Medulla oblongata (tissue), 1 donor: ENCODE measurements around the gene MRNIP.
"Not testable (repeated sequence)": the region's sequence is repeated elsewhere in the genome, so short reads cannot be mapped to it uniquely, and the experiment has no call there.

ENCODE experiments used
- DNase-seq: peaks from one replicate; pipeline ENCODE4 v3.0.0-alpha.2; 2015; ENCODE audit errors: extremely low spot score

MRNIP gene

DNA sequence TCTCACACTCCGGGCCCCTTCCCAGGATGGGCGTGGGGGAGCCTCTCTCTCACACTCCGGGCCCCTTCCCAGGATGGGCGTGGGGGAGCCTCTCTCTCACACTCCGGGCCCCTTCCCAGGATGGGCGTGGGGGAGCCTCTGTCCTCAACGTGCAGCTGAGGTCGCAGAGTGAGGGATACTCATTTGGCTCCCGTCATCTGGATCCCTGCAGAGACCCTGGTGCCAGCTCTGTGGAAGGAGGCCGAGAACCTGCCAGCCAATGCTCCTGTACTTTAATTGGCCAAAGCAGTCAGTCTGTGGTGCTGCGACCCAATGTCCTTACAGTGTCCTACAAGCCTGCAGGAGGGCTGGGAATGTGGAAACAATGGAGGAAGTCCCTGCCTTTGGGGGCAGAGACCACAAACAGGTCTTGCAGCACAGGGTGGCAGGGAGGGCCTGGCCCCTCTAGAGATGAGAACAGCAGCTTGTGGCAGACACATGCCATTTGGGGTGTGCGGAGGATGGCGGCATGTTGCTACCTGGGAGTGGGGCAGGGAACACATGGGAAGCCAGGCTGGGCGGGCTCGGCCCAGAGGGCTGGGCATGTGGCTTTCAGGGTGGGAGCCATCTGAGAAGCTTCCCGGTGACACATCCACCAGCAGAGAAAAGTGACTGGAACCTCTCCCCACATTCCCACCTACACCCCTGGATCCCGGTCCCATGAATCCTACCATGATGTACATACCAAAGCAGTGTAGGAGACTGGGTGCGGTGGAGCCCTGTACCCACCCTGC is 13.6 kb upstream of the MRNIP start:
- no peak for DNase-seq

DNA sequence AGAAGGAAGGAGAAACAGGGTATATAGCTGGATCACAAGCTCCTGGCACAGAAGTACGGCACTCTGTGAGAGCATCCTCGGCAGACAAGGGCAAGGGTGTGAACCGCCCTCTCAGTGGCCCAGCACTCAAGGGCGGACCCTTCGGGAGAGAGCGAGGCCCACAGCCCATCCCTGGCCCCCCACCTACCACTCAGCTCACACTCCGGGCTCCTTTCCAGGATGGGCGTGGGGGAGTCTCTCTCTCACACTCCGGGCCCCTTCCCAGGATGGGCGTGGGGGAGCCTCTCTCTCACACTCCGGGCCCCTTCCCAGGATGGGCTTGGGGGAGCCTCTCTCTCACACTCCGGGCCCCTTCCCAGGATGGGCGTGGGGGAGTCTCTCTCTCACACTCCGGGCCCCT is 12.9 kb upstream of the MRNIP start:
- not testable (repeated sequence) for DNase-seq

DNA sequence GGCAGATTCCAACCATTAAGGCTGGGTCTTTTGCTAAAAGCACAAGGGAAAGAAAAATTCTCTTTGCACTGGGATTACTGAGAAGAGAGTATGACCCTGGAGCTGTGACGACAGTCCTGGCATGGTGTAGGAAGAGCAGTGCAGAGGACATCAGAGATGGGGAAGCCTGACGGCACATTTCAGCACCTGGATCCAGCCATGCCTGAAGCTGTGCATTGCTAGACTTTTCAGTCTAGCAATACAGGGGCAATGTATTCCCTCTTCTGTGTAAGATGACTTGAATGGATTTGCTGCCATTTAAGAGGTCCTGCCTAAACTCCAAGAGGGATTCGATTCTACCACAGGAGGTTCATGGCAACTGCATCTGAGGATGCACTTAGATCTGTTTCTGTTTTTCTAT is 12.3 kb upstream of the MRNIP start:
- no peak for DNase-seq

DNA sequence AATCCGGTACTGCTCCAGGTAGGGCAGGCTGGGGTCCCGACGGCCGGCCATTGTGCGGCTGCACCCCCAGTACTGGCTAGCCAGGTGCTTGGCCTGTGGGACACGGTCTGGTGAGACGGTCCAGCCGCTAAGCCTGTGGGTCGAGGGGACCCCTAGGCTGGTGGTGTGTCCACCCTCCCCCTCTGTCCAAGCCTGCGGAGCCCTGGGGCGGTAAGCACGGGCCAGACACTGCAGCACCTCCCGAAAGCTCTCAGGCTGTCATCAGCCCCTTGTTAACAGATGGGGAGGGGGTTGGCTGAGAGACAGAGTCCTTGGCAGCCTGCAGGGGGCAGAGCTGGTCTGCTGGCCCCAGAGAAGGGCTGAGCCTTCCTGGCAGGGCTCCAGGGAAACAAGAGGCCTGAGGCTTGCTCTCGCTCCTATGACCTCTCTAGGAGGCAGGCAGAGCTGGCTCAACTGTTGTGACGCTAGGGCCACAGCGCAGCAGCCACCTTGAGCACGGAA is 11.8 kb upstream of the MRNIP start:
- DNase-seq, result peak; percentile 65

DNA sequence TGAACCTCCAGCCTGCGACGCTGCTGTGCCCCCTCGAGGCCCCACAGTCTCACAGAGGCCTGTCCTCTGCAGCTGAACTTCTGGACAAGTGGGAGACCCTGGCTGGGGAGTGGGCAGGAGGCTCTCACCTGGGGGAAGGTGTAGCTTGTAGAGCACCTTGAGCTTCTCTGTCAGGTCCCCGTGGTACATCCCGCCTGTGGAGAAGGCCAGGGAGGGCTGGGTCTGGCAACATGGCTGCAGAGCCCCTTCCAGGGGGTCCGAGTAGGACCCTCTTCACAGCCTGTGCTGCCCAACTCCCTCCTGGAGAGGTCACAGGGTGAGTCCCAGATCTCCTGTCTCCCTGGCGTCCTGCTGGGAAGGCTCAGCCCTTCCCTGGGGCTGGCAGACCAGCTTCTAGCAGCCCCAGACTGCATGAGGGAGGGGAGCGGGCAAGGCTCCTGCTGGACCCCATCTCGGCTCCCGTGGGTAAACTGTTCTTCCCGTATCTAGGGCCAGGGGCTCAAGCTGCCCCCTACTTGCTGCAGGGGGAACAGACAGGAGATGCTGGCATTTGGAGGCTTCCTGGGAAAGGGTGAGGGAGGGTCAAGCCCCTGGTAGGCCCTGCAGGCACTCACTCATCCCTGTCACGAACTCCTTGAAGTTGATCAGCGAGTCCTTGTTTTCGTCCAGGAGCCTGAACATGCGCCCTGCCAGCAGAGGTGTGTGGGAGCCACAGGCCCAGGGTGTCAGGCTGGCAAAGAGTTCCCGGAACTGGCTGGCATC is 11.2 kb upstream of the MRNIP start:
- no peak for DNase-seq

DNA sequence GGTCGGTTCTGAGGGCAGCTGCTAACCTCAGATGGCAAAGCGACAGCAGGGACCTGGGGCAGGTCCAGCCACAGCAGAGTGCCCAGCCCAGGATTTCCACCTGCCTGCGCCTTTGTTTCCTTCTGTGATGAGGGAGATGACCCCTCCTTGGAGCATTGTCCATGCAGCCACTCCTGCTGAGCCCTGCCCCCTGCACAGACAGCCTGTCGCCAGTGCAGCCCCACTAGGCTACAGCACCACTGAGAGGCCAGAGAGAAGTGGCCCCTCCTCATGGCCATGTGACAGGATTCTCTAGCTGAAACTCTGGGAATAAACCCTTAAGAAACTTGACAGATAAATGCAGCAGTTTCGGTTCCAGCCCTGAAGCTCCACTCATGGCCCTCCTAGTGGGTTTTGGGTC is 10.5 kb upstream of the MRNIP start:
- no peak for DNase-seq

DNA sequence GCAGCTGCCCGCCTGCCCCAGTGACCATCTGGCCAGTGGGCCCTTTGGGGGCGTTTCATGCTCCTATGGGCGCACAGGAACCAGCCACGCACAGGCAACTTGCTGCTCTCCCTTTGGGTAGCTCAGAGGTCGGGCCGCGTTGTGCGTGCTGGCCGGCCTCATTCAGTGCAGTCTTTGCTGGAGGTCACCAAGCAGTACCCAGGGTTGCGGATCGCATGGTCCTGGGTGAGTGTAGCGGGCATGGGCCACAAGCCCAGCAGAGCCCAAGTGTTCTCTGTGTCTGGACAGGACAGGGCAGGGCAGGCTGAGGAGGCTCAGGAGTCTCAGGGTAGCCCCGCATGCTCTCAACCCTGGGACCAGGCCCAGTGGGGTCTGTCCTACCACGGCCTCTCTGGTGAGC is 9.9 kb upstream of the MRNIP start:
- no peak for DNase-seq

DNA sequence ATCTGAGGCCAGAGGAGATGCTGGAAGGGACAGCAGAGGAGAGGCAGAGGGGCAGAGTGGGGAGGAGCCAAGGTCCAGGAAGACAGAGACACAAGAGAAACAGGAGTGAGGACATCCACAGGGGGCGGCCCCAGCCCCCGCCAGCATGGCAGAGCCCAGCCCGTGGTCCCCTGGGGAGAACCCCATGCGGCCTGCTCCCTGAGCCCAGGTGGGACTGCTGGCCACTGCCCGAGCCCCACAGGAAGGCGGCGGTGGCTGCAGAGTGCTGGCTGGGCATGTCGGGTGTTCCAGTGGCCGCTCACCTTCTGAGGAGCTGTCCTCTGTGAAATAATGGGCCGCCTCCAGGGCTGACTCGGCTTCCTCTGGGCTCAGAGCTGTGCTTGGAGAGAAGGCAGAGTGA is 8.9 kb upstream of the MRNIP start:
- DNase-seq, result no peak

DNA sequence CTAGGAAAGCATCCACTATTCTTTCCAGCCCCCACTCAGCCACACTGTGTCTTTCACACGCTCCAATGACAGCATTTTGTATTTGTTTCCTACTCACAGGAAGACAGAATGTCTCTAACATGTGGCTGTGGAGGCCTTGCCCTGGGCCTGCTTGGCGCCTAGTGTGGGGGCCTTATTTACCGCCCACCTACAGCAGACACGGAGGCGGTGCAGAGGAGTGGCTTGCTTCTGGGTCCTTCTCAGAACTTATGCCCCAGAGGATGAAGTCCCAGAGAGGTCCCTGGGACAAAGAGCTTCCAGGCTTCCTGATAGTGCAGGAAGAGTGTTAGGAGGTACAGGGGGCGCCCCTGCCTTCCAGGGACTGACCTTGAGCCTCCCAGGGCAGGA is 8.5 kb upstream of the MRNIP start:
- DNase-seq, result no peak

DNA sequence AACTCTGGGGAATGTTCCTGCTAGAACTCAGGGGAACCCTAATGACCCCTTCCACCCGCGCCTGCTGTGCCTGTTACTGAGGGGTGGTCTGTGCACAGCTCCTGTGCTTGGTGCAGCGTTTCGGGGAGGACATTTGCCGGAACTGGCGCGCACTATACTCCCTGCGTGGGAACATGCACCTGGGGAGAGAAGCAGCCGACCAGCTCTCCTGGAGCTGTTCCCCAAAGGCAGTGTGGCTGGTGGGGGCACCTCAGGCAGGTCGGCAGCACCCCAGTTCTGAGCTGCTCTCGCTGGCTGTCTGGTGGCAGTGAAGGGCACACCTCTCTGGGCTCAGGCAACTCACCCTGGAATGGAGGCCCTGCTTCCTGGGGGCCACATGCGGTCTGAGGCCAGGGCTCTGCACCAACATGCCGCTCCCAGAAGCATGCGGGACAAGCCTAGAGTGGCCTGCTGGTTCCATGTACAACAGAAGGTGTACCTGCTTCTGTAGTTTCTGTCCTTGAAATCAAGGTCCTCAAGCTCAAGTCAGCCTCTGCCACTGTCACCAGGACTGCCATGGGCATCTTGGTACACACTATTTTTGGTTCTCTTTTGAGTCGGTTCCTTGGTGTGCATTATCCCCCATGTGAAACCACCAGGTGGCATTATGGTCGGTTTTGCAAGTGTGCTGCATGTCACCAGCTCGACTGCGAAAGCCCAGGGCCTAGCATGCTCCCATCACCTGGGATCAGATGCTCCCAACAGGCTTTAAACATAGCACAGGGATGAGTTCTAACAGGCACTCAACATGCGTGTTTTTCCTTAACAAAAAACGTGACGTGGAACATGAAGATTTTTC is 7.8 kb upstream of the MRNIP start:
- DNase-seq, result no peak

DNA sequence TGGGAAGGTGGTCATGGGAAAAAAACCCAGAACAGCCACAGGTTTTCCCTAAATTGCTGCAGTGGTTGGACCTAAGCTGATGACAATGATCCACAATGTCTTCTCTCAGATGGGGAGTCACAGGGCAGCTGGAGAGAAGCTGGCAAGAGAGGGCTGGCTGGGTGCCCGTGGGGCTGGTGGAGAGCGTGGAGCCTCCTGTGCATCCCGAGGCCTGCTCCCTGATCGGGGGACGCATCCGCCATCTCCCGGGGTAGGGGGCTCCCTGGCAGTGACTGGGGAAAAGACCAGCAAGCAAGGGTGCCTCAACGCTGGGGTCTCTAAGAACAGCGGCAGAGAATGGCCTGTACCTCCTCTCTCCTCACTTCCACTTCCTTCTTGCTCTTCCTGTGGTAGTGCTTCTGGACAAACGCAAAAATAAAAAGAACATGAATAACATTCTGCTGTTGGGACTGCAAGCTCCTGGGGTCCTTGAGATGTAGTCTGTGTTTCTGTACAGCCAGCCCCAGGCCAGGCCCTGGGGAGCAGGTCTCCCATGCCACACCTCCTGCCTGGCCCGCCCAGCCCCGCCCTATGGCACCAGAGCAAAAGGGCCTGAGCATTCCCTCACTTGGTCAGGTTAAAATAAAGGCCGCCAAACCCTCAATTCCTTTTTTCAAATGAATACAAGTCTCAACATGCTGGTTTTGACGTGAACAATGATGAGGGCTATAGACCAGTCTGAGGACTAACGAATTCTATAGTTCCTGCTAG is 7.0 kb upstream of the MRNIP start:
- DNase-seq, result peak; percentile 70

DNA sequence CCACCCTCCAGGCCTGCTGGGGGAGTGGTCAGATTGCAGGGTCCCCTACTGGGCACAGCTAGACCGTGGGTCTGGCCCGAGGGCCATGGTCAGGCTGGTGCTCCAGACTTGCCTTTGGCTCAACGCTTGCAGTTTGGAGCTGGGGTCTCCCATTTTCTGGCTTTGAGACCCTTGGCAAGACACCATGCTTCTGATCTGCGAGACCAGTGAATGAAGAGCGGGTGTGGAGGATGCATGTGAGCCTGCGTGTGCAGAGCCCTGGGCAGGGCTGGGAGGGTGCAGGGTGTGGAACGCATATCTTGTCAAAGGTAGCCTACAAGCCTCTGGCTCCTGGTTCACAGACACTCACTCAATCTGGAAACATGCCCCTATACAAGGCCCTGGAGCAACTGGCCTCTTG is 6.1 kb upstream of the MRNIP start:
- DNase-seq, result no peak

DNA sequence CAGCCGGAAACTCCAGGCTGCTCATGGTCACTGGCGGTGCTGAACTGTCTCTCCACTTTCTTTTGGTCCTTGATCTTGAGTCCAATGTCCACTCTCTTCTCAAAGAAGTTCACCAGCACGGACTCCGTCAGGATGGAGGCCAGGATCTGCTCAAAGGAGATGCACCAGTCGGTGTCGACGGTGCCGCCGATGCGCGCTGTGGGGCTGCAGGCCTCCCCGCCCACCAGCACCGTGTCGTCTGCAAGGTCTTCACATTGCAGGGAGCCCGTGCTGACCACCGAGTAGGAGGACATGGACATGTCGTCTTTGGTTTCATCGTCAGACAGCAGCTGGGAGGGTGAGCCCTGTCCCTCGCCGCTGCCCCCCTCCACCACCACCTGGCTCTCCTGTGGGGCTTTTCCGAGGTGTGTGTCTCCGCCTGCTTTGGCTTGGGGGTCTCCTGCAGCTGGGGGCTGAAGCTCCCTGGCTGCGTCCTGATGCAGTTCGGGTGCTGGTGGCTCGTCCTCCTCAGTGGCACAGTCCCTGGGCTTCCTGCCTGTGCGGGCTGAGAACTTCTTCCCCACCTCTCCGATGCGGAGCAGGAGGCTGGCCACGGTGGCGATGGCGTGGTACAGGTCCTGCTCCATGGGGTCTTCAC is 5.0 kb upstream of the MRNIP start:
- no peak for DNase-seq

DNA sequence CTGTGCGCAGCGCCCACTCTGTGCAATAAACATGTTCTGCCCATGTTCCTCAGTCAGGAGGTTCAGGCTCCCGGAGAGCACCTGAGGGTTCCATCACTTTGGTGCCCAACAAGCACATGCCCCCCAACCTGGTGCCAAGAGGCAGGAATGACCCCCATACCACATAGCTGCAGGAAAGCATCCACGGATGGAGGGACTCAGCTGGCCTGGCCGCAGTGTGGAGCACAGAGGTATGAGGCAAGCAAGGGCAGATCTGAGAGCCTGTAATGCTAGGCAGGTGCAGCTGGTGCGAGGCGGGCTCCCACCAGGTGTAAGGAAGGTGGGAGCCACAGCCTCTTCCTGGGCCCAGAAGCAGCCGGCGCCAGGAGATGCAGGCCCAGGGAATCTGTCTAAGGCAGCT is 4.3 kb upstream of the MRNIP start:
- no peak for DNase-seq

DNA sequence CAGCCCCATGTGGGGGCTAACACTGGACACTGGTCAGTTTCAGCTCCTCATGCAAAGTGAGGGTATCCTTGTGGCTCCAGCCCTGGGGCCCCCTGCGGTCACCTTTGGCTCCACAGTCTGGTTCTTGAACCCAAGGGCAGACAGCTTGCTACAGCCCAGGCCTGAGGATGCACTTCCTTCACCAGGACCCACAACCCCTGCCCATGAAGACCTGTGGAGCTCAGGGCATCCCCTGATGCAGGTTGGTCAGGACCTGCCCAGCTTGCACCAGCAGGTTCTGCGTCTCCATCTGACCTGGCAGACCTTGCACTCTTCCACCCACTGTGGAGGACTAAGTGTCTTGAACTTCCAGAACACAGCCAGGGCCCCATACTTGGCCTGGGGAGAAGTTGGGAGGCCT is 3.7 kb upstream of the MRNIP start:
- DNase-seq, result no peak

DNA sequence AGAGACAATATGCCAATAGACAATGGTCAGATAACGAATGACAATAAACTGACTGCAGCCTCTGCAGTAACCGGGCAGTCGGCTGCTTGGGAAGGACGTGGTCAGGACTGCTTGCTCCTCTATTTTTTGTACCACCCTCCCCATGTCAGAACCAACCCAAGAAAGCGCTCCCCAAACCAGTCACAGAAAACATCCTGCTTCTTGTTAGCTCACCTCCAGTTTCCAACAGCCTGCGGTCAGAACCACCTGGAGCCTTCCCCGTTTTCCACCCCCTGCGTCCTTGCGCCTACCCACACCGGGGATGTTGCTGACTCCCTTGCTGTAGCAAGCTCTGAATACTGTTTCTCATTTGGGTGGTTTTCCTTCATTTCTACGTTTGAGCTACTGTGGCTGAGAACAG is 1.7 kb upstream of the MRNIP start:
- DNase-seq, result no peak

DNA sequence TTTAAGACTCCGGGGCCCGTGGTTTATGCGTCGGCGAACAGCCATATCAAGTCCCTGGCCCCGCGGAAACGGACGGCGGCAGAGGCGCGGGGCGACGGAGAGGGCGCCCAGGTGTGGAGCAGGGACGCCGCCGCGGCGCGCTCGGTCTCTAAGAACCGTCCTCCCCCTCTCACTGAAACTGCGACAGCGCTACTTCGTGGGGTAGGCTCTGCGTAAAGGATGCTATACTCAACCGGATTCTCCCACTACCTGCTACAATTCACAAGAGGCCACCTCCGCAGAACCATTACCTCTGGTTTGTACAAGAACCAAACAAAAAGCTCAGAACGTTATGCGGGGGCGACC is 404 bp downstream of the MRNIP start:
- peak; percentile 48 for DNase-seq

DNA sequence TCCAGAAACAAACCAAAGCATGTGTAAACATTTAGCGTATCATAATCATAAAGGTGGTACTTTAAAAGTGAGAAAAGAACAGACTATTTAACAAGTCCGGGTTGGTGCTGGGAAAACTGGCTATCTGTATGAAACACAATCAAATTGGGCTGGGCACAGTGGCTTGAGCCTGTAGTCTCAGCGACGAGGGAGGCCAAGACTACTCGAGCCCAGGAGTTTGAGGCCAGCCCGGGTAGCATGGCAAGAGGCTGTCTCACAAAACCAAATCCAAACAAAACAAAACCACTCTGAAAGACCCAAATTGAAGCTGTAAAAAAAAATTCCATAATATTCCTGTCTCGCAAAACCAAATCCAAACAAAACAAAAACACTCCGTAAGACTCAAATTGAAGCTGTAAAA is 4.3 kb downstream of the MRNIP start:
- DNase-seq, result no peak

DNA sequence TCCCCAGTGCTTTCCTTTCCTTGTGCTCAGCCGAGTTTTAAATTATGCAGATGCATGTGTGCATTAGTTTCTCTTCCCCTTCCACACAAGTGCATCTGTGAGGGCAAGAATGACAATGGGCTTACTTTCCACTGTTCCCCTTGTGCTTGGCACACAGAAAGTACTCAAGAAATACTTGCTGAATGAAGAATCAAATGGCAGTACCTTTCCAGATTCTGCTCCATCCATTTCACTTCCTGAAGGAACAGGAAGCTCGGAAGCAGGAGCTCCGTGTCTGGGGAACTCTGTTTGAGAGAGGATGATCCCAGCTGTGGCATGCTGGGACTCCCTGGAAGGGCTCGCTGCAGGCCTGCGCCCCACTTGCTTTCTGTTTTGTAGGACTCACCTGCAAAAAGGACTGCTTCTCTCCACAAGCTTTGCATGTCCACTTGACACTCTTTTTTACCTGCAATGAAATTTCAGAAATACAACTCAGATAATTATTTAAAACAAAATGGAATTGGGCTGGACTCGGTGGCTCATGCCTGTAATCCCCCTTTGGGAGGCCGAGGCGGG is 5.5 kb downstream of the MRNIP start:
- peak; percentile 46 for DNase-seq

DNA sequence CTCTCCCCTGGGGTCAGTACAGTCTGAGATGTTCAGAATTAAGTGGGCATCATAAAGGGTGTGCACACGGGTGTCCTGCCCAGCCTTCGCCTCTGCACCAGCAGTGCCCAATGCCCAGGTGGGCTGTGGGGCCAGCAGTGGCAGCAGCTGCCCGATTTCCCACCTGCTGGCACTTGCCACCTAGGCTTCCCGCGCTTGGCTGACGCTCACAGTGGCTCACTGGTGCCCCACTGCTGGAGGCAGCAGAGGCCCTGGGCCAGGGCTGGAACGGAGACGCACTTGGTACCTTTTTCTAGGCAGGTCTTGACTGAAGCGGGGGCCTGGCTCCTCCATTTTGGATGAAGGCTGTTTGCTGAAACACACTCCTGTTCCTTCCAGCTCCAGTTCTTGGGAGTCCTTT is 17.0 kb downstream of the MRNIP start:
- DNase-seq, result no peak

DNA sequence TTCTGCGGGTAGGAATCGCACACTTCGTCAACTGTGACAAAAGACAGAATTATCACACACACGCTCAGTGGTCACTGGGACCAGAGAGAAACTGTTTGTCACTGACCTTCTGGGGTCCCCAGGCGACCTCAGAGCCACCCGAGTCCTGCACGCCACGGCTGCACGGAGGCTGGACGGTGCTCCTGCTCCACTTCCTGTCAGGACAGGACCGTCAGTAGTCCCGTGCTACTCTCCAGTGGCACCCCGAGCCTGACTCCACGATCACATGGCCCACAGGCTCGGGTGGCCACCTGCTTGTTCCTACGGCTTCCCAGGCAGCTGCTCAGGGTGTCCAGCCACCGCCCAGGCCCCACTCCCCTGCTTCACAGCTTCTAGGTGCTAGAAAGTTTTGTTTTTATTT is 17.9 kb downstream of the MRNIP start:
- no peak for DNase-seq
